NCI-H128 (cell line): ENCODE measurements around the gene RASEF.

Source experiments
- DNase-seq: peaks from one replicate; lab custom pipeline; 2025; ENCODE audit not compliant: unreplicated experiment; lab: John Stamatoyannopoulos, UW

RASEF gene

DNA sequence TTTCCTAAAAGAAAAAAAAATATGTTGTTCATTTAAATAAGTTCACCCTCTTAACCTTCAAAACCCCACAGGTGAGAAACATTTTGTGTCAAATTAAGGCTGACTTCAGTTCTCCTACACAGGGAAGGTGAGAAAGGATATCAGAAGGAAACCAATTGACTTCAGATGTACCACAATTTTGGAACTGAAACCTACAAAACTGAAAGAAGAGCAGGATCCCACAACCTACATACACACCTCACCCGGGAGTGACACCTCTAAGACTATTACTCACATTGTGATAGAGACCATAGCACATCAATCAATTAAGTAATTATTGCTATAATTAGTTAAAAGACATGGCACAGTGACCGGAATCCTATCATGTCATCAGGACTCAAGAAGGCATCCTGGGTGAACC, 47.0 kb downstream of the RASEF start:
- no peak for DNase-seq

DNA sequence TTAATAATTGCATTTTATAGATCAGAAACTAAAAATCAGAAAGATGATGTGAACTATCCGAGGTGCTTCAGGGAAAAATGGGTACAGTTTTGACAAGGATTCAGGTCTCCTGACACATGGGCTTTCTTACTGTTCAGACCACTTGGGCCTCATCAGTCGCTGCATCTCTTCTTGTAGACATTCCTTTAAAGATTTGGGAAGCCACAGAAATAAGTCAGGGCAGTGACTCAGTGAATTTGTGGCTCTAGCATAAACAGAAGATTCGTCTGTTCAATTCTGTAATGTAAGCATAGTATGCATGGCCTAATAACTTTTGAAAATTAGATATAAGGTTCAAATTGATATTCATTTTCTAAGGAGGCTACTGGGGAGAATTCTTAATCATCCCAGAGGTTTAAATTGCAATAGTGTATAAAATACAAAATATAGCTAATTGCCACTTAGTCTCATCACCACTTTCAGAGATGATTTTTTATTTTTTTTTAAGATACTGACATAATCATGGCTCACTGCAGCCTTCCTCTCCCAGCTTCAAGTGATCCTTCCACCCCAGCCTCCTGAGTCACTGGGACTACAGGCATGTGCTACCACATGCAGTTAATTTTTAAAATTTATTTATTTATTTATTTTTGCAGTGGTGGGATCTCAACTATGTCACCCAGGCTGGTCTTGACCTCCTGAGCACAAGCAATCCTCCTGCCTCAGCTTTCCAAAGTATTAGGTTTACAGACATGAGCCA, 48.9 kb downstream of the RASEF start:
- DNase-seq, result no peak

DNA sequence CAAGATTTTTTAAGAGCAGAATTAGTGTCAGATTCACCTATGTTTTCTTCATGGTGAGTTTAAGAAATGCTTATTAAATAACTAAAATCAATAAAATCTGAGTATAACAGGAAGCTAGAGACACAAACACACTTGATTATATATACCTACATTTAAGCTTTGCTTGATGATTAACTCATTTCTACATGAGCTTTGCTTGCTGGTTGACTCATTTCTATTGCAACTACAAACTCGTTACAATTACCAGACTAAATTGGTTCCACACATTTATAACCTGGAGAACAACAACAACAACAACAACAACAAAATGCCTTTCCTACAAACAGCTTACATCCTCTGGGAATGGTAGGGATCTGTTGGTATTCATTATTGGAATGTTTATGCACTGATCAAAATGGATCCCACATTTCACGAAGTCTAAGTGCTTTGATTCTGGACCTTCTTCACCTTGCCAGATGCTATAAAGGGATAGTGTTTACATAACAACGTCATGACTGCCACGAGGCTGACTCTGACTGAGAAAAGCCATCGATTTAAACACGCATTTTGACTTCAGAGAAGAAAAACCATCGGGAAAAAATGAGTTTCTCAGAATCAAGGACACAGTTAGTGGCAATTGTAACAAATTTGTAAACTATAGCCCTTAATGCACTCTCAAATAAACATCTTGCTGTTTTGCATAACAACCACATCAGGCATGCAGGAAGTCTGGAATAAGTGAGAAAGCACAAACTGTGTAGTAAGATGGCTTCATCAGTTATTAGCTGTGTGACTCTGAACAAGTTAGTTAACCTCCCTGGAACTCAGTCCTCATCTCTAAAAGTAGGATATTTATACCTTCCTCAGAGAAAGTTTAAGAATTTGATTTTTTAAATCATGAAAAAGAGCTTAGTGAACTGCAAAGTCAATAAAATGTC, 49.8 kb downstream of the RASEF start:
- no peak for DNase-seq

DNA sequence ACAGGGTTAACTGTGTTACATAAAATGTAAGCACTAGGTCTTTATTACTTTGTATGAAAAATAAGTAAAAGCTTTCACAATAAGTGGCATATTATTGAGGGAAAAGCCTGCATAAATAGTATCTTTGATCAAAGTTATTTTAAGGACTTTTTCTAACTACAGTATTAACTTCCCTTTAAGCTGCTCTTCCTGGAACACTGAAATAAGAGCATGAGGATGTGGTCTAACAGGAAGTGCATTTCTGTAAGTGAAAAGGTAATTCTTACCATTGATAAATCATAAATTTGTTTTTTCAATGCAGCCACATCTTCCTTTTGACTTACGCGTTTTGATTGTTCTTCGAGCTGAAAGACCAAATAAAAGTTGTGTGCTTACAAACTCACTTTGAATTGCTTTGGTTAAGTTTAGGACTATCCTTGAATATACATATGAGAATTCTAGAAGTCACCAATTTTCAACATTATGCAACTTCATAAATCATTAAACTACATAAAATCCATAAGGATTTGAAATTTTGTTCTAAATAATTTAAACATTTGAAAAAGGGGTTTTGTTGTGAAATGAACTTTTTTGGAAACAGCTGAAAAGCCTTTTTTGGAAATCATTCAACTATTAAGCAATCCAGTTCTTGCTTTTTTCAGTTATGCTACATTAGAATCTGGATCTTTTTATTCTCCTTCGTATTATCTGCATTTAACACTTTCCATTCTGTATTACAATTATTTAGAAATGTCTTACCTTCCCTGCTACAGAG, 50.6 kb downstream of the RASEF start:
- DNase-seq, result no peak

DNA sequence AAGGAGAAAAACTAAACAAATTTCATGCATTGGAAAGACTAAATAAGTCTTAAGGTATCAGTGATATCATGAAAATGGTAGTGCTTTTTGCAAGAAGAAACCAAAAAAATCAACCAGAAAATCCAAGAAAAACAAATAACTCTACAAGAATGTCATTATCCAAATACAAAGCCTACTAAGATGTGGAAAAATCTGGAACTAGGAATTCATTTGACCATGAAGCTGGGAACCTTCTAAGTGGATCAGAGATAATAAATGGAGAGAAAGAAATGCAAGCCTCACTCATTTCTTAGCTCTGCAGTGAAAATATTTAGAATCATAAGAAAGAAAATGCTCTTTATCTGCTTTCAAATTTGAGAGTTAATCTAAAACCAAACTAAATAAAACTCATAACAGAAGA, 51.3 kb downstream of the RASEF start:
- DNase-seq, result no peak

DNA sequence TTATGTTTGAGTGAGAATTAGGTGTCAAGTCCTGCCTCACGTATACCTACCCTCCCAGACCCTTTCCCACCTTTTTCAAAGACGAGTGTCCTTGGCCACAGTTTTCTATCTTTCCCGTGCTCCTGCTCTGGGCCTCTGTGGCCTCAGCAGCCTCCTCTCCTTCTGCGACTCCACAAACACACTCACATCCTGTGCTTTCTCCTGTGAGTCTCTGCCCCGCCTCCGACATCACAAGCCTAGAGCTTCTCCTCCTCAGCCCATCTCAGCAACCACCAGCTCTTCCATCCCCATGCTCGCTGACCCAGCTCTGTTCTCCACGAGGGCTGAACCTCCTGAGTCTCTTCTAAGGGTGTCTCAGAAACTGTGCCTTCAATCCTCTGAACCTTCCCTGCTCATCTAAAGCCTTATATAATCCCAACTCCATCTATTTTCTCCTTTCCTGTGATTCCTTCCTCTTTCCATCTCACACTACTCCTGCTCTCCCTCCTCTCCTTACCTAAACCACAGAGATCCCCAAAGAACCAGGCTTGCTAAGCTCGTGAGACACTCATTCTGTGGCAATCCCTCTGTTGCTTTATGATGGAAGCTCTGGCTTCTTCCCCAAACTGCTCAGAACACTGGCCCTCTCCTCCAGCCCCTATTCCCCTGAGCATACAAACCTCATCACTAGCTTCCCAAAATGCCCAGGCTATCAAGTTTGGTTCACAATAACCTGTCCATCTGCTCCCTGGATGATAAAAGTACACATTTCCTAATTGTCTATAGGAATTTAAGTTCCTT, 55.2 kb downstream of the RASEF start:
- no peak for DNase-seq

DNA sequence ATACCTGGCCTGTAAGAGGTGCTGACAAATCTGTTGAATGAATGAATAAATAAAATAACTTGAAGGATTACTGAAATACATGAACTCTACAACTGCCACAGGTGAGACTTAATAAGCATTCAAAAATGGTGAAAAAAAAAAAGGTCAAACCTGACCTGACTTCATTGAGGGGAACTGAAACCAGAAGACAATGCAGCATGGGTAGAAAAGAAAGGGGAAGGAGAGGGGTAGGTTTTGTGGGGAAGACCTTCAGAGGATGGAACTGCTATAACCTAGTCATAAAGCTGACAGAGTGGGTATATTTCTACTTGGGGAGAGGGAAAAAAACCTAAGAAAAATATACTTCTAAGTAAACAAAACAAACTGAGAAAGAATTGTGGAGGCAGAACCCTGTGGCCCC, 56.6 kb downstream of the RASEF start:
- DNase-seq, result no peak

DNA sequence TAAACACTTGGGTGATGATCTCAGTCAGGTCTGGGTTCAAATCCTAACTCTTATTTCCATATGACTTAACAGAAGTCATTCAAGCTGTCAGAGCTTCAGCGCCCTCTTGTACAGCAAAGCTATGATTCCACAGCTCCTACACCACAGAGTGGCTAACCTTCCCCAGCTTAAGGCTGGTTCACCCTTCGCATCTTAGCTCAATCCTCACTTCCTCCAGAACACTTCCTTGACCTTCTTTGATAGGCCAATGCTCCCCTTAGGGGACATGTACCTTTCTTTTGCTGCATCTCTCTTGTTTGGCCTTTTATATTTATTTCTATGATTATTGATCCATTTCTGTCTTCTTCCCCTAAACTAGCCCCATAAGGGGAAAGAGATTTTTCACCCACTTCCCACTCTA, 57.0 kb downstream of the RASEF start:
- no peak for DNase-seq

DNA sequence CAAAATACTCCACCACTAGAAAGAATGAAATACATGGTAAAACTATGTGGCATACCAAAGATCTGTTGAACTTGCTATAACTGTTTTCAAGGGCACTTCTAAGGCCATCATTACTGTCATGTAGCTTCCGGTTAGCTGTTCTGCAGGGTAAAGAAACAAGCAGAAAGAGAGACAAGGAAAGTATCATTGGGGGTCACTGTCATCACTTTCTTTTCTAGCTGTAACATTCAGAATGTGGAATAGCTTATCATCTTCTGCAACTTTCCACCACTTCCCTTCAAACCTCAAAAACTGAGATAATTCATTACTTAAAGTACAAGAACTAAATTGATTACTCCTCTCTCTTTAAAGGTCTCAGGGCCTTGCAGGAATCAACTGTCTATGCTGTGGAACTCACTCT, 57.6 kb downstream of the RASEF start:
- DNase-seq, result no peak

DNA sequence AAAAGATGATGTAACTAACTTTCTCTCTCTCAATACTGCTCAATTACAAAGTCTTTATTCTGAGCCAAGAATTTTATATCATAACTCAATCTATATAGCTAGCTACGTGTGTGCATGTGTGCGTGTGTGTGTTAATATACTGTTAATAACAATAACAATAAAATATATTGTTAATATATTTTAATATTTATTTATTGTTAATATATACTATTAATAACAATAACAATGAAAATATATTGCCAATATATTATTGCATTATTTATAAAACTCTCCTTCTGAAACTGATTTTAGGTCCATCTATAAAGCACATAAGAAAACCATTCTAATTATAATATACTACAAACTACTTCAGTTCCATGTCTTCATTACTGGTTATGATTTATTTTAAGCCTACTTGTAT, 60.6 kb downstream of the RASEF start:
- DNase-seq, result no peak

DNA sequence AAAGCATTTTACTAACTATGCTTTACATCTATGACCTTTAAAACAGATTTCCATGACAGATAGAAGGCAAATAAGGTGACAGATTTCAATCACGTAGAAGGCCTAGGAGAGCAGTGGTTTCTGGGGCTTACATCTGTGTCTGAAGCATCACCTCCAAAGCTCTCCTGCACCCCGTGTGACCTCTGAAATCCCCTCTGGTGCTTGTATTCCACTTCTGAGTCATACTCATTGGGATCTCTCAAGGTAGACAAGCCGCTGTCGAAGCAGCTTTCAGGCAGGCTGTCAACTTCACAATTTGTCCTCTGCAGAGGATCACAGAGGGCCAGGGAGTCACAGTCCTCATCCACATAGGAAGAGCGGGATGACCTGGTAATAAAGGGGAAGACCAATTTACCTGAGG, 62.2 kb downstream of the RASEF start:
- no peak for DNase-seq

DNA sequence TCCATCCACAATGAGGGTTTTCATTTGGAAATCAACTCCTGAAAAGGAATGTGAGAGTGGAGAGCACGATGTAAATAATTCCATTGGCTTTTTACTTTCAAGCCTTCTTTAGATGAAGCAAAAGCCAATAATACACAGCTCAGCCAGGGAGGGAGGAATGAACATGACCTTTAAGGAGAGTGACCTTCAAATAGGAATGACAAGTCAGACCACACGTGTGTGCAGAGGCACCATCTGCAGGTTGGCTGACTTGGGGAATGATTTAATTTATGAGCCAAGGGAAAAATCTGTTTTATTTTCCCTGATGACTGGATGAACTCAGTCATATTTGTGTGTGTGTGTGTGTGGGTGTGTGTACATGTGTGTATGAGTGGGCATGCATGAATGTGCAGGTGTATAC, 64.5 kb downstream of the RASEF start:
- no peak for DNase-seq

DNA sequence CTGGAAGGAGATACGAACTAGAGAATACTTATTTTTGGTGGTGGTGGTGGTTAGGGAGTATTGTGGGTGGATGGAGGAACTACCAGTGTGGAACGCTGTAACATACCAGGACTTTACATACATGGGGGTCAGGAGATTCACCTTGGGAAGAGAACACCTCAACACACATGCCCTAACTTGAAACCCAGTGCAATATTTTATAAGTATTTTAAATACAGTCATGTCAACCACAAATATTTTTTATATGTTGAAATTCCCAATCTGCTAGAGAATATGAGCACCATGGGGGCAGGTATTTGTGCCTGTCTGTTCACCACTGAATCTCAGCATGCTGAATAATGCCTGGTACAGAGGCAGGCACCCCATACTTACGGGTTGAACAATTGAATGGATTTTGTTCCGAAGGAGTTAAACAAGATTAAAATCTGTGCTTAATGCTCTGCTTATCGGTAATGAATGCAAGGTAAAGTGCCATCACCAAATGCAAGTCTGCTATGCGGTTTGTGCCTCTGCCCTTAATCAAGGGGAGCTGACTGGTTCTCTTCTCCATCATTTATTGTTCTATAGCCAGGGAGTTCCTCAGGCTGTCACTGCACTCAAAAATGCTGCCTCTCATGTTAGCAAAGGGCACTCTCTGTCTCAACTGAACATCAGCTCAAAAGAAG, 65.3 kb downstream of the RASEF start:
- DNase-seq, result no peak

DNA sequence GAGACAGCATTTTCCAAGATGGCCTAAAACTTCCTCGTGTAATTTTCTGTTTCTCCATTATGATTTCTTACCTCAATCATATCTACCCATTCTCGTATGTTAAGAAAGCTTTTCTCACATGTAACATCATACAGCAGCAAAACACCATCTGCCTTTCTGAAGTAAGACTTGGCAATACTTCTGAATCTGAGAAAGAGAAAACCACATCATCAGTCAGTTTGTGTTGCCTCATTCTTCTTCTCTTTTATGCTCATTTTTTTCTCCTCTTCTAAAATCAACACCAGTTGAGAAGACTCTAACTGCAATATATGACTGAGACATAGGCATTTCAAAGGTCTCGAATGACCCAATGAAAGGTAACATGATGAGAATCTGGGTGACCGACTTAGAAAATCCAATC, 66.0 kb downstream of the RASEF start:
- no peak for DNase-seq

DNA sequence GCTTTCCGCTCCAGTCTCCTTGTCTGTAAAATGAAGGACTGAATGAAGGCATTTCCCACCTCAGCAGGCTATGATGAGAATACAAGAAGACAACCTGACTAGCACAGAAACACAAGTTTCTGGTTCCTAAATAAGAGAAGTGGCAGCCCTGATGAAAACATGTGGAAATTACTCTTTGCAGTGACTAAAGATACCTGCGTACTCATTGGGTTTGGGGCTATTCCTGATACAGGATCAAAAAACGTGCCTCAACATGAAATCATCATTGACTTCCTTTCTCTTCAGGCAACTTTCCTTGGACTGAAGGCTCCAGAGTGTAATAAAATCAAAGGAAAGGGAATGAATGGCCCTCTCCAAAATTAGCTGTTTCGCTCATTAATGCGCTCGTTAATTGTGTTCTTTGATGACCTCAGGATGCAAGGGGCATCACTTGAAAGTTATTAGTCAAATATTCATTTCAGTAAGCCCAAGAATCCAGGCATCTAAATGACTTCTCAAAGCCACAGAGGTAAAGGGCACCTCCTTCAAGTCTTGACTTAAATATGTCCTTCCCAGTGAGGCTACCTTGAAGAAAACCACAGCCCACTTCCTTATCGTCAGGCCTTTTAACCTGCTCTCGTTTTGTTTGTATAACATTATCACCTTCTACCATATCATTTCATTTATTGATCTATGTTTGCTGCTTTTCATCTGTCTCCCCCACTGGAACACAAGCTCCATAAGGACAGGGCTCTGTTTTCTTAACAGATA, 68.9 kb downstream of the RASEF start:
- no peak for DNase-seq

DNA sequence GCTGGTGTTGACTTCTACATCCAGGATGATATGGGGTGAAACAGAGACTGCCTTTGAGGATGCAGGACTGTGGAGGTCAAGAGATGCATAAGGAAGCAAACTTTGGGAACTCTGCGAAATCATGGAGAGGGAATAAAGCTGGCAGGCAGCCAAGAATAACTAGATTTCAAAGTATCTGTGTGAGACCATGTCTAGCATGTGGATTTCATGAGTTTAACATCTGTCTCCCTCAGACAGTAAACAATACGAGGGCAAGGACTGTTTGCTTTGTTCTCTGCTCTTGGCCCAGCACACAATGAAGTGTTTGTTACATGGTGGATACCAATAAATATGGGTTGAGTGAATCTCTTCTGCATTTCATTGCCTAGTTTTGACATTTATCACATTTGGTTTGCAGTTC, 71.3 kb downstream of the RASEF start:
- no peak for DNase-seq

DNA sequence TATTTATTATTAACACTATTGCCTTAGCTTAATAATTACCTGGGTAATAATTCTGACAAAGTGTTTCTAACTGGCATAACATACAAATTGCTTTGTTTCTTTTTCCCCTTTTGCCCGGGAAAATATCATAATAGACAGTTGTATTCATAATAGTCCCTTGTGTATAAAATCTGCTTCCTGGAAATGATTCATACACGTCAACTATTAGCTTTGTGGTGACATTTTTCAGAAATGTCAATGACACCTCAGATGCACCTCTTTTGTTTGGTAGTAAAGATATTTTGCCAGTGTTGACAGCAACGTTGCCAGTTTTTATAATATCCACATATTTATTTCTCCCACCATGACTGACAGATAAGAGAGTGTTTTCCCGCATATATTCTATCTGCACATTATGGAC, 73.0 kb downstream of the RASEF start:
- DNase-seq, result no peak

DNA sequence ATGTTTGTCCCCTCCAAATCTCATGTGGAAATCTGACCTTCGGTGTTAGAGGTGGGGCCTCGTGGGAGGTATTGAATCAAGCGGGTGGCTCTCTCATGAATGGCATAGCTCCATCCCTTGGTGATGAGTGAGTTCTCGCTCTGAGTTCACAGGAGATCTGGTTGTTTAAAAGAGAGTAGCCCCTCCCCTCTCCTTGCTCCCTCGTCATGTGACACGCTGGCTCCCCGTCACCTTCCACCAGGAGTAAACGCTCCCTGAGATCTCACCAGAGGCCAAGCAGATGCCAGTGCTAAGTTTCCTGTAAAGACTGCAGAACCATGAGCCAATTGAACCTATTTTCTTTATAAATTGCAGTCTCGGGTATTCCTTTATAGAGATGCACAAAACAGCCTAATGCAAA, 74.5 kb downstream of the RASEF start:
- no peak for DNase-seq

DNA sequence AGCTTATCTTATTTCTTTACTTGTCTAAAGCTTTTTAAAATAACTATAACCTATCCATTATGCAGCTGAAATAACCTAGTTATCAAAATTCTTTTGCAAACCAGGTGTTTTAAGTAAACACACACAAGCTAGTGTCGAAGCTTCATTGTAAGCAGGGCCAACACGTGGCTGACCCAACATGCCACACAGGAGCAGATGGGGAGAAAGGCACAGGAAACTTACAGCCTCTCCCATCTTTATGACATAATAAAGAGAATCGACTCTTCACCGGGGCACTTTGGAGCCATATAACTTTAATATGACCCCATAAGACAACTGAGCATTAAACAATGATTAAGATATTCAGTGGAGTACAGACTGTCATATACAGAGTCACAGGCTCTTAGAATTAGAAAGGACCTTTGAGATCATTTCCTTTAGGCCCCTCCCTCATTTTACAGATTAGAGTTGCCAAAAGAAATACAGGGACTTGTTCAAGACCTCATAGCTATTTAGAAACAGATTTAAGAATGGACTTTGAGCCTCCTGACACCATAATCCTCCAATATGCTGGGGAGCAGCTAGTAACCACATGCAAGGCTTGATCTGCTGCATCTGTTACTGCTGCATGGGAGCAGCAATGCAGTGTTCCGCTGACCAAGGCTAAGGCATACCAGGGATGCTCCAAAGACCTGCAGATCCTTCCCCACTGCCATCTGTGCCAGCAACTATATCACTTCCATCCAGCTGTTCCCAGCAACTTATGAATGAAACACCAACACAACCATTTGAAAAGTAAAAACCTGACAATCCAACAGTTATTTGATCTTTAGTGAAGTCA, 75.4 kb downstream of the RASEF start:
- DNase-seq, result no peak
